Measurements from ENCODE around the gene MYADM. TPM values are rescaled to one million over a fixed set of nuclear protein-coding genes. Genes with fewer than 3 reads are reported as not detected.

The MYADM gene
- 8.5 and 15.3 TPM in 2 replicates for total RNA-seq

GRCh38 chr19:53867225-53868090 is at the start of gene MYADM:
Gene MYADM, plus strand, starts transcription at chr19:53867883. Its CDS starts 5,647 bp downstream, at chr19:53873530.

GRCh38 chr19:53824134-53824611 is 43.5 kb upstream of the MYADM start, which contains the start of gene NLRP12:
Gene NLRP12, minus strand, starts transcription at chr19:53824314. Its CDS starts 140 bp downstream, at chr19:53824174.

GRCh38 chr19:53881482-53882390 is 14.1 kb downstream of the MYADM start, which contains the start of gene PRKCG:
Gene PRKCG, plus strand, starts transcription at chr19:53882197. Its CDS starts 298 bp downstream, at chr19:53882495.

GRCh38 chr19:53908935-53909415 is 41.3 kb downstream of the MYADM start, which contains the start of gene CACNG7:
Gene CACNG7, plus strand, starts transcription at chr19:53909278. Its CDS starts 3,554 bp downstream, at chr19:53912832.

Other genes starting within 250 kb of the MYADM start
- gene DPRX, start 235.9 kb upstream of the MYADM start, total RNA-seq: not detected in 2 replicates
- under 0.01 TPM in 2 replicates for gene NLRP12, start 43.6 kb upstream of the MYADM start, total RNA-seq
- gene PRKCG, start 14.3 kb downstream of the MYADM start, total RNA-seq: under 0.01 and 0.28 TPM in 2 replicates
- 0.77 and 2.8 TPM in 2 replicates for gene CACNG7, start 41.4 kb downstream of the MYADM start, total RNA-seq
- gene CACNG8, start 95.1 kb downstream of the MYADM start, total RNA-seq: 0.56 and 1.5 TPM in 2 replicates
- gene CACNG6, start 123.8 kb downstream of the MYADM start, total RNA-seq: 1.7 and 1.9 TPM in 2 replicates
- gene VSTM1, start 196.0 kb downstream of the MYADM start, total RNA-seq: not detected in 2 replicates
- not detected in 2 replicates for gene TARM1, start 213.5 kb downstream of the MYADM start, total RNA-seq
- gene OSCAR, start 232.9 kb downstream of the MYADM start, total RNA-seq: 1.1 and 1.2 TPM in 2 replicates
- 11.3 and 15.3 TPM in 2 replicates for gene NDUFA3, start 235.0 kb downstream of the MYADM start, total RNA-seq
- gene TFPT, start 247.8 kb downstream of the MYADM start, total RNA-seq: 13.5 and 24.0 TPM in 2 replicates
- 44.5 and 79.0 TPM in 2 replicates for gene PRPF31, start 247.9 kb downstream of the MYADM start, total RNA-seq